H1 (cell line): ENCODE data around the gene GYPC. TPM values are rescaled to one million over a fixed set of nuclear protein-coding genes. Genes with fewer than 3 reads are reported as not detected.

ENCODE experiments used
- ATF3 ChIP-seq: IDR thresholded peaks from 2 replicates; pipeline ENCODE4 v1.6.1; 2011; ENCODE audit warnings: low read depth, mild to moderate bottlenecking, low read length; ENCODE audit not compliant: insufficient read depth
- E2F6 ChIP-seq: IDR thresholded peaks from 2 replicates; pipeline ENCODE4 v1.6.1; 2012; ENCODE audit warnings: inconsistent platforms
- MAX ChIP-seq: IDR thresholded peaks from 2 replicates; pipeline ENCODE4 v1.6.1; 2012; ENCODE audit warnings: inconsistent platforms
- polyA plus RNA-seq, 7 experiments: library from polyadenylated mRNA; depleted of rRNA in 3 of 7; stranded (reverse) in 5 of 7; unstranded in 2 of 7; fragments of >200 nt in 5 of 7; fragments of 200-250 nt in 2 of 7; gene quantifications; 1 replicate in 5 of 7; 2 replicates in 1 of 7; 4 replicates in 1 of 7; pipeline versions ENCODE4 v1.2.1 to v1.2.3, GENCODE V29; 2011 to 2013; ENCODE audit warnings: missing spikeins in 2 of 7, mixed read lengths in 2 of 7
- total RNA-seq: library from RNA; stranded (reverse); fragmentation: NEBNext Ultra II Directional; extraction: Animal tissue kit (Norgen Biotek cat#: 25700); gene quantifications from 2 replicates; pipeline ENCODE4 v1.2.1, GENCODE V29; 2021

The GYPC gene
- total and polyA plus RNA-seq, 2 of the 8 experiments (the other 6 are each of a cell fraction or from before 2014, with no cell fraction given) = 26.8 to 53.6 TPM

GRCh38 chr2:126699716-126700581 is 44.0 kb downstream of the GYPC start (continued):
- TF ChIP-seq MAX (no peak), ATF3 (no peak), E2F6 (no peak)
